Measurements from ENCODE around the gene RPSA. TPM values are rescaled to one million over a fixed set of nuclear protein-coding genes. Genes with fewer than 3 reads are reported as not detected.

Gene RPSA
- total RNA-seq, 1 donor from 2014 or later, result 1,385 TPM

DNA sequence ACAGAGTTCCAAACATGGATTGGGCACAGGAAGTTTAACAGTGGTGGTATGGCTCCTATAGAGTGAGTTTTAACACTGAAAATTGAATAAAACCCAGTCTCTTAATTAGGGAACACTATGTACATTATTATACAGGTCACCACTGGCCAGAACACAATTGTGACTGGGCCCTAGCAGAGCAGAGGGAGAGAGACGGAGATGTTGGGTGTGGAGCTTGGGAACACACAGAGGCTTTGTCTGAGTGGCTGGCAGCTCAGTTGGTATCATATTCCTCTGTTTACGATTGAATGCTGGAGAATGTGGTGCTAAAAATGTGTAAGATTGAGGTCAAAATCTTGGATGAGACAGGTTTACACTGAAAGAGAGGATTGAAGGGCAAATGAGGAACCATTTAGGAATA lies 54.2 kb downstream of the RPSA start:
- no peak for ATAC-seq

Other genes with a start within 250 kb of the RPSA start
- gene XIRP1, start 214.1 kb upstream of the RPSA start, total RNA-seq, result not detected
- 0.84 TPM for gene CX3CR1, start 126.7 kb upstream of the RPSA start, total RNA-seq
- 0.16 TPM for gene CCR8, start 77.0 kb upstream of the RPSA start, total RNA-seq
- 8.6 TPM for gene SLC25A38, start 23.4 kb upstream of the RPSA start, total RNA-seq
- not detected for gene MOBP, start 61.0 kb downstream of the RPSA start, total RNA-seq